ENCODE results near the gene STXBP1.

- no peak for TF ChIP-seq SNRNP70 (IDR thresholded peaks at IDR 0.05; ENCODE audit: low read depth, low read length)
- no peak for TF ChIP-seq POLR2A (IDR thresholded peaks at IDR 0.05; ENCODE audit: insufficient read depth in 1 of 2, low read depth in 2 of 2, low read length in 2 of 2)
- TF ChIP-seq ZNF652 (CRISPR knock-in tag; IDR thresholded peaks at IDR 0.05; ENCODE audit: borderline replicate concordance, low read depth) = no peak
- TF ChIP-seq TEAD2 (CRISPR knock-in tag; IDR thresholded peaks at IDR 0.05) = no peak
Observed at GRCh38 chr9:127574072-127574993, 37.7 kb upstream of the STXBP1 start.

Measured in HepG2 (cell line).